ENCODE results near the gene MYBPC1. TPM values are rescaled to one million over a fixed set of nuclear protein-coding genes. Genes with fewer than 3 reads are reported as not detected.

Gene MYBPC1
- total and polyA plus RNA-seq, 4 donors, result 0.06 to 0.07 TPM; not detected in 2

GRCh38 chr12:101620762-101621133 is 26.0 kb downstream of the MYBPC1 start:
- 28 to 61% methylated on average over 2 of the region's 2 CpGs for WGBS, 2 donors
- DNase-seq (no peak), ATAC-seq (ENCODE audit: insufficient read depth, low FRiP score) (no peak)
- H3K36me3 ChIP-seq (ENCODE audit: control insufficient read depth in 4 of 4, insufficient read depth in 4 of 4, low read length in 4 of 4), result no peaks in the 10 kb centered on the region
- no peak for TF ChIP-seq CTCF (IDR thresholded peaks at IDR 0.05; ENCODE audit: control extremely low read depth, extremely low read depth)
- H3K9ac ChIP-seq (ENCODE audit: insufficient read depth in 1 of 2, low read length in 2 of 2), result no peak overlapping the region
- no peak overlapping the region for H3K27ac ChIP-seq (ENCODE audit: low read depth in 1 of 2, low read length in 1 of 2)
- H3K27me3 ChIP-seq (ENCODE audit: control insufficient read depth in 3 of 3, insufficient read depth in 3 of 3, low read length in 2 of 3), result no peaks in the 10 kb centered on the region
- H3K4me1 ChIP-seq (ENCODE audit: control insufficient read depth in 5 of 5, insufficient read depth in 5 of 5, low read length in 5 of 5), result peaks cover 0 to 24% (median 12%) of the 10 kb centered on the region in 5 donors
- no peaks in the 10 kb centered on the region for H3K9me3 ChIP-seq (ENCODE audit: control insufficient read depth in 4 of 4, insufficient read depth in 3 of 4, low read length in 3 of 4)
- no peak overlapping the region for H3K4me3 ChIP-seq

- no peak for DNase-seq
- WGBS, 2 donors, result 80 to 93% methylated on average over 3 of the region's 3 CpGs
- no peak for ATAC-seq (ENCODE audit: insufficient read depth, low FRiP score)
- Histone ChIP-seq H3K4me1 (ENCODE audit: control insufficient read depth in 5 of 5, insufficient read depth in 5 of 5, low read length in 5 of 5) (no peaks in the 10 kb centered on the region), H3K36me3 (ENCODE audit: control insufficient read depth in 4 of 4, insufficient read depth in 4 of 4, low read length in 4 of 4) (no peaks in the 10 kb centered on the region), H3K9ac (ENCODE audit: insufficient read depth in 1 of 2, low read length in 2 of 2) (no peak overlapping the region), H3K4me3 (no peak overlapping the region), H3K27me3 (ENCODE audit: control insufficient read depth in 3 of 3, insufficient read depth in 3 of 3, low read length in 2 of 3) (no peaks in the 10 kb centered on the region), H3K9me3 (ENCODE audit: control insufficient read depth in 4 of 4, insufficient read depth in 3 of 4, low read length in 3 of 4) (no peaks in the 10 kb centered on the region), H3K27ac (ENCODE audit: low read depth in 1 of 2, low read length in 1 of 2) (no peak overlapping the region)
- TF ChIP-seq CTCF (IDR thresholded peaks at IDR 0.05; ENCODE audit: control extremely low read depth, extremely low read depth), result no peak
These were observed 33.9 kb downstream of the MYBPC1 start for GRCh38 chr12:101628676-101629075.

- Histone ChIP-seq H3K27me3 (ENCODE audit: control insufficient read depth in 3 of 3, insufficient read depth in 3 of 3, low read length in 2 of 3) (no peaks in the 10 kb centered on the region), H3K36me3 (ENCODE audit: control insufficient read depth in 4 of 4, insufficient read depth in 4 of 4, low read length in 4 of 4) (no peaks in the 10 kb centered on the region), H3K9ac (ENCODE audit: insufficient read depth in 1 of 2, low read length in 2 of 2) (no peak overlapping the region), H3K9me3 (ENCODE audit: control insufficient read depth in 4 of 4, insufficient read depth in 3 of 4, low read length in 3 of 4) (no peaks in the 10 kb centered on the region), H3K4me3 (no peak overlapping the region), H3K27ac (ENCODE audit: low read depth in 1 of 2, low read length in 1 of 2) (no peak overlapping the region), H3K4me1 (ENCODE audit: control insufficient read depth in 5 of 5, insufficient read depth in 5 of 5, low read length in 5 of 5) (no peaks in the 10 kb centered on the region)
- DNase-seq, result no peak
- no peak for ATAC-seq (ENCODE audit: insufficient read depth, low FRiP score)
- WGBS, 2 donors, result 48 to 65% methylated on average over 2 of the region's 2 CpGs
- no peak for TF ChIP-seq CTCF (IDR thresholded peaks at IDR 0.05; ENCODE audit: control extremely low read depth, extremely low read depth)
These were observed 40.0 kb downstream of the MYBPC1 start for GRCh38 chr12:101634724-101635123.

GRCh38 chr12:101637936-101638335 is 43.2 kb downstream of the MYBPC1 start:
- 85 to 86% methylated on average over 3 of the region's 3 CpGs for WGBS, 2 donors

More at GRCh38 chr12:101637936-101638335, 43.2 kb downstream of the MYBPC1 start:
- ATAC-seq (ENCODE audit: insufficient read depth, low FRiP score) (no peak), DNase-seq (no peak)
- Histone ChIP-seq H3K4me1 (ENCODE audit: control insufficient read depth in 5 of 5, insufficient read depth in 5 of 5, low read length in 5 of 5) (no peaks in the 10 kb centered on the region), H3K27ac (ENCODE audit: low read depth in 1 of 2, low read length in 1 of 2) (no peak overlapping the region), H3K9ac (ENCODE audit: insufficient read depth in 1 of 2, low read length in 2 of 2) (no peak overlapping the region), H3K9me3 (ENCODE audit: control insufficient read depth in 4 of 4, insufficient read depth in 3 of 4, low read length in 3 of 4) (no peaks in the 10 kb centered on the region), H3K36me3 (ENCODE audit: control insufficient read depth in 4 of 4, insufficient read depth in 4 of 4, low read length in 4 of 4) (no peaks in the 10 kb centered on the region), H3K27me3 (ENCODE audit: control insufficient read depth in 3 of 3, insufficient read depth in 3 of 3, low read length in 2 of 3) (peaks cover 0 to 10% (median 5%) of the 10 kb centered on the region in 3 donors), H3K4me3 (no peak overlapping the region)
- no peak for TF ChIP-seq CTCF (IDR thresholded peaks at IDR 0.05; ENCODE audit: control extremely low read depth, extremely low read depth)

All from lung (tissue), 12 donors.